ENCODE measurements around the gene ROR1. TPM values are rescaled to one million over a fixed set of nuclear protein-coding genes. Genes with fewer than 3 reads are reported as not detected.

Gene ROR1
- total and polyA plus RNA-seq, 2 experiments from 2014 or later: 27.6 to 47.8 TPM

DNA sequence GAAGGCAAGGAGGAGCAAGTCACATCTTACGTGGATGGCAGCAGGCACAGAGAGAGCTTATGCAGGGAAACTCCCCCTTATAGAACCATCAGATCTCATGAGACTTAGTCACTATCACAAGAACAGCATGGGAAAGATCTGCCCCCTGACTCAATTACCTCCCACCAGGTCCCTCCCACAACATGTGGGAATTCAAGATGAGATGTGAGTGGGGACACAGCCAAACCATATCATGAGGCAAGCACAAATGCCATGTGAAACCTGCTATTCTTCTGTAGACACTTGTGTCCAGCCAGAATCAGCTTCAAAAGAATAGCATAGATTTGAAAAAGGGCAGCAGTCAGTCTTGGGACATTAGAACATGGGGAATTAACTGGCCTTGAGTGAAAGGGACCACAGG is 397.4 kb downstream of the ROR1 start:
- Histone ChIP-seq H3K4me1 (ENCODE audit: low read depth) (peaks cover 15% of the 10 kb centered on the region), H3K4me3 (no peak overlapping the region), H3K27me3 (no peaks in the 10 kb centered on the region), H3K36me3 (peaks cover 6% of the 10 kb centered on the region), H3K27ac (no peak overlapping the region), H3K9me3 (ENCODE audit: low read depth) (no peaks in the 10 kb centered on the region)
- TF ChIP-seq CTCF (IDR thresholded peaks at IDR 0.05; ENCODE audit: low read depth, low read length): no peak
- DNase-seq (ENCODE audit: low read depth in 1 of 2, low spot score in 1 of 2): peak in 1 of 2 donors; percentile 24

GRCh38 chr1:64171797-64172281 is 398.0 kb downstream of the ROR1 start:
- H3K4me3 ChIP-seq: no peak overlapping the region
- DNase-seq (ENCODE audit: low read depth in 1 of 2, low spot score in 1 of 2): peak in 1 of 2 donors; percentile 67
- H3K27ac ChIP-seq: no peak overlapping the region
- TF ChIP-seq CTCF (IDR thresholded peaks at IDR 0.05; ENCODE audit: low read depth, low read length): no peak
- peaks cover 15% of the 10 kb centered on the region for H3K4me1 ChIP-seq (ENCODE audit: low read depth)
- H3K9me3 ChIP-seq (ENCODE audit: low read depth): no peaks in the 10 kb centered on the region
- H3K36me3 ChIP-seq: peaks cover 6% of the 10 kb centered on the region
- no peaks in the 10 kb centered on the region for H3K27me3 ChIP-seq

- H3K4me1 ChIP-seq (ENCODE audit: low read depth): peaks cover 15% of the 10 kb centered on the region
- H3K27me3 ChIP-seq: no peaks in the 10 kb centered on the region
- no peaks in the 10 kb centered on the region for H3K9me3 ChIP-seq (ENCODE audit: low read depth)
- peak in 1 of 2 donors; percentile 11 for DNase-seq (ENCODE audit: low read depth in 1 of 2, low spot score in 1 of 2)
- H3K4me3 ChIP-seq: no peak overlapping the region
- H3K36me3 ChIP-seq: peaks cover 8% of the 10 kb centered on the region
- TF ChIP-seq CTCF (IDR thresholded peaks at IDR 0.05; ENCODE audit: low read depth, low read length): no peak
- H3K27ac ChIP-seq: no peak overlapping the region
These were observed 398.7 kb downstream of the ROR1 start for GRCh38 chr1:64172458-64172983.

GRCh38 chr1:64173336-64173940 is 399.6 kb downstream of the ROR1 start:
- H3K9me3 ChIP-seq (ENCODE audit: low read depth): no peaks in the 10 kb centered on the region
- H3K27ac ChIP-seq: no peak overlapping the region
- H3K4me3 ChIP-seq: no peak overlapping the region
- H3K27me3 ChIP-seq: no peaks in the 10 kb centered on the region
- TF ChIP-seq CTCF (IDR thresholded peaks at IDR 0.05; ENCODE audit: low read depth, low read length): no peak
- peaks cover 15% of the 10 kb centered on the region for H3K4me1 ChIP-seq (ENCODE audit: low read depth)
- no peak for DNase-seq (ENCODE audit: low read depth in 1 of 2, low spot score in 1 of 2)
- H3K36me3 ChIP-seq: peaks cover 17% of the 10 kb centered on the region

- no peak for TF ChIP-seq CTCF (IDR thresholded peaks at IDR 0.05; ENCODE audit: low read depth, low read length)
- H3K4me3 ChIP-seq: no peak overlapping the region
- no peaks in the 10 kb centered on the region for H3K27me3 ChIP-seq
- no peaks in the 10 kb centered on the region for H3K9me3 ChIP-seq (ENCODE audit: low read depth)
- H3K27ac ChIP-seq: no peak overlapping the region
- H3K36me3 ChIP-seq: peaks cover 19% of the 10 kb centered on the region
- DNase-seq (ENCODE audit: low read depth in 1 of 2, low spot score in 1 of 2): no peak
- H3K4me1 ChIP-seq (ENCODE audit: low read depth): peaks cover 15% of the 10 kb centered on the region
These were observed 401.8 kb downstream of the ROR1 start for GRCh38 chr1:64175639-64176038.
